ENCODE data around the gene C19orf25. TPM values are rescaled to one million over a fixed set of nuclear protein-coding genes. Genes with fewer than 3 reads are reported as not detected.

C19orf25 gene
- total and polyA plus RNA-seq, 10 of the 15 experiments (the other 5 are each of a cell fraction or from before 2014, with no cell fraction given) = 1.2 to 67.0 (median 25.6) TPM

DNA sequence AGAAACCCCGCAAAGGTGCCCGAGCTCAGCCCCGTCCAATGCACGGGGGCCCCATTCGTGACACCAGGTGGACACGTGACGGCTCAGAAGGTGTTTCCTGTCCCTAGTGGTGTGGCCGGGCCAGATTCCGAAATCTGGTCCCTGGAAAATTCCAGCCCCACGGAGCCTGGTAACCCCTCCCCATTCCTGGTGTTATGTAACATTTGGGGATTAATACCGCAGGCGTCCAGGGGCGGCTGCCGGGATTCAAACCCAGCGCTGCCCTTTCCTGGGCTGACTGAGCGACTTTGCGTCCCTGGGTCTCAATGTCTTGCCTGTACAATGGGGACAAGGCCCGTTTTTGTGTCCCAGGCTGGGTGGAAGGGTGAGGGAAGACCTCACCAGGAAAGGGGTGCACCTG, 43.8 kb upstream of the C19orf25 start:
- no peak overlapping the region for H3K4me3 ChIP-seq
- POLR2A ChIA-PET = no interaction called here
- no peaks in the 10 kb centered on the region for H3K4me1 ChIP-seq (ENCODE audit: control insufficient read depth, insufficient read depth, low read length)
- H2AFZ ChIP-seq (ENCODE audit: control insufficient read depth, low read depth, low read length) = no peak overlapping the region
- SMC1A ChIA-PET (ENCODE audit: uncharacterized antibody, unreplicated experiment) = no interaction called here
- no peaks in the 10 kb centered on the region for H3K36me3 ChIP-seq (ENCODE audit: control insufficient read depth in 2 of 2, insufficient read depth in 2 of 2, low read length in 1 of 2)
- in situ Hi-C loops (cut with MboI) (no loop called here), intact Hi-C loops (cut with micrococcal nuclease; ENCODE audit: unreplicated experiment) (no loop called here)
- WGBS (ENCODE audit: insufficient coverage, insufficient replicate concordance, low lambda C conversion rate, missing lambda C conversion rate) = 58% methylated on average over 18 of the region's 18 CpGs
- FAIRE-seq (no peak), ATAC-seq (no peak), DNase-seq (ENCODE audit: low read depth, low spot score) (no peak)
- CTCF ChIA-PET = no interaction called here
- BruUV-seq (replicated peaks) = no TSS peak
- RAD21 ChIA-PET (ENCODE audit: unreplicated experiment) = no interaction called here
- H3K9ac ChIP-seq (ENCODE audit: control insufficient read depth, insufficient read depth, low read length) = no peak overlapping the region
- H3K79me2 ChIP-seq (ENCODE audit: control insufficient read depth, insufficient read depth, low read length) = no peaks in the 10 kb centered on the region
- H3K27ac ChIP-seq (ENCODE audit: control insufficient read depth, insufficient read depth) = no peak overlapping the region
- H3K4me2 ChIP-seq (ENCODE audit: control insufficient read depth, insufficient read depth) = no peak overlapping the region
- TF ChIP-seq, protein P1, sequence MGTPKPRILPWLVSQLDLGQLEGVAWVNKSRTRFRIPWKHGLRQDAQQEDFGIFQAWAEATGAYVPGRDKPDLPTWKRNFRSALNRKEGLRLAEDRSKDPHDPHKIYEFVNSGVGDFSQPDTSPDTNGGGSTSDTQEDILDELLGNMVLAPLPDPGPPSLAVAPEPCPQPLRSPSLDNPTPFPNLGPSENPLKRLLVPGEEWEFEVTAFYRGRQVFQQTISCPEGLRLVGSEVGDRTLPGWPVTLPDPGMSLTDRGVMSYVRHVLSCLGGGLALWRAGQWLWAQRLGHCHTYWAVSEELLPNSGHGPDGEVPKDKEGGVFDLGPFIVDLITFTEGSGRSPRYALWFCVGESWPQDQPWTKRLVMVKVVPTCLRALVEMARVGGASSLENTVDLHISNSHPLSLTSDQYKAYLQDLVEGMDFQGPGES (IDR thresholded peaks at IDR 0.05) = no peak
- no peak for TF ChIP-seq EGR1 (IDR thresholded peaks at IDR 0.05; ENCODE audit: borderline replicate concordance in 1 of 2, low read depth in 2 of 2, low read length in 2 of 2)
- no peak for TF ChIP-seq KDM1A (IDR thresholded peaks at IDR 0.05; ENCODE audit: borderline replicate concordance)
- TF ChIP-seq MTA3 (IDR thresholded peaks at IDR 0.05; ENCODE audit: borderline replicate concordance, low read length) = no peak
- TF ChIP-seq EZH2 (IDR thresholded peaks at IDR 0.05; ENCODE audit: borderline replicate concordance, control insufficient read depth, low read depth, low read length) = no peak
- TF ChIP-seq, protein P2, sequence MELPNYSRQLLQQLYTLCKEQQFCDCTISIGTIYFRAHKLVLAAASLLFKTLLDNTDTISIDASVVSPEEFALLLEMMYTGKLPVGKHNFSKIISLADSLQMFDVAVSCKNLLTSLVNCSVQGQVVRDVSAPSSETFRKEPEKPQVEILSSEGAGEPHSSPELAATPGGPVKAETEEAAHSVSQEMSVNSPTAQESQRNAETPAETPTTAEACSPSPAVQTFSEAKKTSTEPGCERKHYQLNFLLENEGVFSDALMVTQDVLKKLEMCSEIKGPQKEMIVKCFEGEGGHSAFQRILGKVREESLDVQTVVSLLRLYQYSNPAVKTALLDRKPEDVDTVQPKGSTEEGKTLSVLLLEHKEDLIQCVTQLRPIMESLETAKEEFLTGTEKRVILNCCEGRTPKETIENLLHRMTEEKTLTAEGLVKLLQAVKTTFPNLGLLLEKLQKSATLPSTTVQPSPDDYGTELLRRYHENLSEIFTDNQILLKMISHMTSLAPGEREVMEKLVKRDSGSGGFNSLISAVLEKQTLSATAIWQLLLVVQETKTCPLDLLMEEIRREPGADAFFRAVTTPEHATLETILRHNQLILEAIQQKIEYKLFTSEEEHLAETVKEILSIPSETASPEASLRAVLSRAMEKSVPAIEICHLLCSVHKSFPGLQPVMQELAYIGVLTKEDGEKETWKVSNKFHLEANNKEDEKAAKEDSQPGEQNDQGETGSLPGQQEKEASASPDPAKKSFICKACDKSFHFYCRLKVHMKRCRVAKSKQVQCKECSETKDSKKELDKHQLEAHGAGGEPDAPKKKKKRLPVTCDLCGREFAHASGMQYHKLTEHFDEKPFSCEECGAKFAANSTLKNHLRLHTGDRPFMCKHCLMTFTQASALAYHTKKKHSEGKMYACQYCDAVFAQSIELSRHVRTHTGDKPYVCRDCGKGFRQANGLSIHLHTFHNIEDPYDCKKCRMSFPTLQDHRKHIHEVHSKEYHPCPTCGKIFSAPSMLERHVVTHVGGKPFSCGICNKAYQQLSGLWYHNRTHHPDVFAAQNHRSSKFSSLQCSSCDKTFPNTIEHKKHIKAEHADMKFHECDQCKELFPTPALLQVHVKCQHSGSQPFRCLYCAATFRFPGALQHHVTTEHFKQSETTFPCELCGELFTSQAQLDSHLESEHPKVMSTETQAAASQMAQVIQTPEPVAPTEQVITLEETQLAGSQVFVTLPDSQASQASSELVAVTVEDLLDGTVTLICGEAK (IDR thresholded peaks at IDR 0.05; ENCODE audit: borderline replicate concordance) = no peak
- TF ChIP-seq, protein P3, sequence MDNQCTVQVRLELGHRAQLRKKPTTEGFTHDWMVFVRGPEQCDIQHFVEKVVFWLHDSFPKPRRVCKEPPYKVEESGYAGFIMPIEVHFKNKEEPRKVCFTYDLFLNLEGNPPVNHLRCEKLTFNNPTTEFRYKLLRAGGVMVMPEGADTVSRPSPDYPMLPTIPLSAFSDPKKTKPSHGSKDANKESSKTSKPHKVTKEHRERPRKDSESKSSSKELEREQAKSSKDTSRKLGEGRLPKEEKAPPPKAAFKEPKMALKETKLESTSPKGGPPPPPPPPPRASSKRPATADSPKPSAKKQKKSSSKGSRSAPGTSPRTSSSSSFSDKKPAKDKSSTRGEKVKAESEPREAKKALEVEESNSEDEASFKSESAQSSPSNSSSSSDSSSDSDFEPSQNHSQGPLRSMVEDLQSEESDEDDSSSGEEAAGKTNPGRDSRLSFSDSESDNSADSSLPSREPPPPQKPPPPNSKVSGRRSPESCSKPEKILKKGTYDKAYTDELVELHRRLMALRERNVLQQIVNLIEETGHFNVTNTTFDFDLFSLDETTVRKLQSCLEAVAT (IDR thresholded peaks at IDR 0.05) = no peak
- TF ChIP-seq, protein P4, sequence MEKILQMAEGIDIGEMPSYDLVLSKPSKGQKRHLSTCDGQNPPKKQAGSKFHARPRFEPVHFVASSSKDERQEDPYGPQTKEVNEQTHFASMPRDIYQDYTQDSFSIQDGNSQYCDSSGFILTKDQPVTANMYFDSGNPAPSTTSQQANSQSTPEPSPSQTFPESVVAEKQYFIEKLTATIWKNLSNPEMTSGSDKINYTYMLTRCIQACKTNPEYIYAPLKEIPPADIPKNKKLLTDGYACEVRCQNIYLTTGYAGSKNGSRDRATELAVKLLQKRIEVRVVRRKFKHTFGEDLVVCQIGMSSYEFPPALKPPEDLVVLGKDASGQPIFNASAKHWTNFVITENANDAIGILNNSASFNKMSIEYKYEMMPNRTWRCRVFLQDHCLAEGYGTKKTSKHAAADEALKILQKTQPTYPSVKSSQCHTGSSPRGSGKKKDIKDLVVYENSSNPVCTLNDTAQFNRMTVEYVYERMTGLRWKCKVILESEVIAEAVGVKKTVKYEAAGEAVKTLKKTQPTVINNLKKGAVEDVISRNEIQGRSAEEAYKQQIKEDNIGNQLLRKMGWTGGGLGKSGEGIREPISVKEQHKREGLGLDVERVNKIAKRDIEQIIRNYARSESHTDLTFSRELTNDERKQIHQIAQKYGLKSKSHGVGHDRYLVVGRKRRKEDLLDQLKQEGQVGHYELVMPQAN (conservative IDR thresholded peaks at IDR 0.05) = no peak
- TF ChIP-seq, protein P5, sequence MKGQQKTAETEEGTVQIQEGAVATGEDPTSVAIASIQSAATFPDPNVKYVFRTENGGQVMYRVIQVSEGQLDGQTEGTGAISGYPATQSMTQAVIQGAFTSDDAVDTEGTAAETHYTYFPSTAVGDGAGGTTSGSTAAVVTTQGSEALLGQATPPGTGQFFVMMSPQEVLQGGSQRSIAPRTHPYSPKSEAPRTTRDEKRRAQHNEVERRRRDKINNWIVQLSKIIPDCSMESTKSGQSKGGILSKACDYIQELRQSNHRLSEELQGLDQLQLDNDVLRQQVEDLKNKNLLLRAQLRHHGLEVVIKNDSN (IDR thresholded peaks at IDR 0.05; ENCODE audit: borderline replicate concordance, extremely low read length, insufficient read depth, low read depth, low read length) = no peak
- no peak for TF ChIP-seq MYB (IDR thresholded peaks at IDR 0.05; ENCODE audit: borderline replicate concordance, low read depth, low read length)
- TF ChIP-seq BRCA1 (IDR thresholded peaks at IDR 0.05; ENCODE audit: low read depth, low read length) = no peak
- peaks cover 0 to 2% of the 10 kb centered on the region in 2 experiments; a peak in 3 of 4 replicates for H3K27me3 ChIP-seq (replicated peaks in 1 of 2; ENCODE audit: control insufficient read depth in 2 of 2, insufficient read depth in 2 of 2, low read length in 1 of 2)
- no peaks in the 10 kb centered on the region for H4K20me1 ChIP-seq (ENCODE audit: control insufficient read depth, insufficient read depth)
- no peaks in the 10 kb centered on the region for H3K9me3 ChIP-seq (replicated peaks; ENCODE audit: control insufficient read depth, insufficient read depth, low read length)

All from GM12878 (cell line).